NCI-H1694 (cell line): Measurements from ENCODE around the gene MARK3.

Source experiments
- DNase-seq: peaks from one replicate; lab custom pipeline; 2025; lab: John Stamatoyannopoulos, UW

The MARK3 gene

DNA sequence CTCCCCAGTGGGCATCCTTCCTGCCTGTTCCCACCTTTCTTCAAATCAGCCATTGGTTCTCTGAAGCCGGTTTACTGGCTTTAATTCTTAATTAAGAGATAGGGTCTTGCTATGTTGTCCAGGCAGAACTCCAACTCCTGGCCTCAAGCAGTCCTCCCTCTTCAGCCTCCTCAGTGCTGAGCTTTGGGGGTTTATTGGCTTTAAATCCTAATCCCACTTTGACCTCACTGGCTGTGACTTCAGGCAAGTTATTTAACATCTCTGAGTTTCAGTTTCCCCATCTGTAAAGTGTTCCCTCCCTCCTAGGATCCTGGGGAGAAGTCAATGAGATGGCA, 141.7 kb downstream of the MARK3 start:
- no peak for DNase-seq

DNA sequence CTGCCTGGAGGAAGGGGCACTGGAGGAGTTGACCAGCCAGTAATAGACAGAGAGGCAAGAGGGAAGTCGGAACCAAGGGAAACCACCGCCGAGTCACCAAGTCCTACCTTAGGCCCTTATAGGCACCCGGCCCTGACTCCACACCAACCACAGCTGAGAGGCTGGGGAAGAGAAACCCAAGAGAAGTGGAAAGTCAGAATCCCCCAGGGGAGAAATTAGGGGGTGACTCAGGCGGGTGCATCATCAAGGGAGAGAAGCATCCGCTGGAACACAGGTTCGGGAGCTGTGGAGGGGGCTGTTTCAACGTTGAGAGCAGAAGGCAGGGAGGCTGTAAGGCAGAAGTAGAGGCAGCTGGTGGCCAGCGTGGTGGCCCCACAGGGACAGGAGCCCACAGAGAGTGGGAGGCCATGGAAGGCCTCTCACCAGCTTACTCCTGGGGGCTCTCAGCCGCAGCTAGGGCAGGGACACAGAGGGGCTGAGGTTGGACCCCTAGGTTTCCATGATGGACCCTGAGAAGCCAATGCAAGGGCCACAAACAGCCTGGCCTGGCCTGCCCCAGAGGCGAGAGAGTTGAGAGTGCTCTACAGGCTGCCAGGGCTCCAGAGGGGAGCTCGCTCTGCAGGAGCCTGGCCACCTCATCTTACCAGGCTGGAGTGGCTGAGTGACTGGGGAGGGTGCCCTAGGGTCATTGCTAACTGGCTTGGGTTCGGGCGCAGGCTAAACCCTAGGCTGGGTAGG, 142.4 kb downstream of the MARK3 start:
- no peak for DNase-seq

DNA sequence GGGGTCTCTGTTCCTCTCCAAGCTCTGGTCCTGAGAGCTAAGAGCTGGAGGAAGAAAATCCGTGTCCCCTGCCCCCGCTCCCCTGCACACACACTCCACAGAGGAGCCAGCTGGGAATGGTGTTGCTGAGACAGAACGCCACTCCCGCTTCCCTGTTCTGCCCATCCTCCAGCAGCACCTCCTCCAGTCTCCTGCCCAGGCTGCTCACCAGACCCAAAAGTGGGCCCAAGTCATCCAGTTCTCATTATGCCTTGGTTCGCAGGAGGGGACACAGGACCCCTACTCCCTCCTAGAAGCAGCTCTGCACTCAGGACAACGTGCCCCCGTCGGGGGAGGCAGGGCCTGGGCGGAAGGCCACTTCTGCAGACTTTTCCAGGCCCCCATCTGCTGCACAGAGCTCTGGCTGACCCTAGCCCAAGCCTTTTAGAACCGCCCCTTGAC, 143.0 kb downstream of the MARK3 start:
- no peak for DNase-seq

DNA sequence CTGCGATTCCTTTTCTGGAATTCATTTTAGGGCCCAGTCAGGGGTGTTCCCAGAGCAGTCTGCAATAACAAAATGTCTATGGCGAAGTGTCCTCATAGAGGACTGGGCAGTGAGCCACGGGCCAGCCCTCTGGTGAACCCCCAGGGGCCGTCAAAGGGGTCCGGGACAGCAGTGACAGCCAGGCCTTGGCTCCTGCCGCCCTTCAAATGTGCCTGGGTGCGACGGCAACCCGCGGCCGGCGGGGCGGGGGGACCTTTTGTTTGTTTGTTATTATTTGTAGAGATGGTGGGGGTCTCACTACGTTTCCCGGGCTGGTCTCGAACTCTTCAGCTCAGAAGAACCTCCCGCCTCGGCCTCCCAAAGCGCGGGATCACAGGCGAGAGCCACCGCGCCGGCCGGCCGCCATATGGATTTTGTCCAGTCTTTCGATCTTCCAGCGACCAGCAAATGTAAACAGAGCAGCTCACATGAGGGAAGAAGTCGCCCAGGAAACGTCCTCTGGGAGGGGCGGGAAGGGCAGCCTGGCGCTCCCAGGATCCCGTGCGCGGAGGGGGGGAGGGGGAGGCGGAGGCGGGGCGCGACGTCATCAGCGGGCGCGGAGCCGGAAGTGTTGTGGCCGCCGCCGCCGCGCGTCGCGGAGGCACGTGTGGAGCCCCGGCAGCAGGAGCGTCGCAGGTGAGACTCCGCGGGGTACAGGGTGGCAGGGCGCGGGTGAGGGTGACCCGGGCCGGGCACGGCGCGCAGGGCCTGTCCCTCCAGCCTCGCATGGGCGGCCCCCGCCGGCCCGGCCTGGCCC, 143.6 kb downstream of the MARK3 start, which contains the start of gene TRMT61A:
Gene TRMT61A, plus strand, starts transcription at position 610 of the 796 bp plus-strand sequence. CDS start 783 bp downstream, outside the sequence.
- DNase-seq: peak; percentile 92

DNA sequence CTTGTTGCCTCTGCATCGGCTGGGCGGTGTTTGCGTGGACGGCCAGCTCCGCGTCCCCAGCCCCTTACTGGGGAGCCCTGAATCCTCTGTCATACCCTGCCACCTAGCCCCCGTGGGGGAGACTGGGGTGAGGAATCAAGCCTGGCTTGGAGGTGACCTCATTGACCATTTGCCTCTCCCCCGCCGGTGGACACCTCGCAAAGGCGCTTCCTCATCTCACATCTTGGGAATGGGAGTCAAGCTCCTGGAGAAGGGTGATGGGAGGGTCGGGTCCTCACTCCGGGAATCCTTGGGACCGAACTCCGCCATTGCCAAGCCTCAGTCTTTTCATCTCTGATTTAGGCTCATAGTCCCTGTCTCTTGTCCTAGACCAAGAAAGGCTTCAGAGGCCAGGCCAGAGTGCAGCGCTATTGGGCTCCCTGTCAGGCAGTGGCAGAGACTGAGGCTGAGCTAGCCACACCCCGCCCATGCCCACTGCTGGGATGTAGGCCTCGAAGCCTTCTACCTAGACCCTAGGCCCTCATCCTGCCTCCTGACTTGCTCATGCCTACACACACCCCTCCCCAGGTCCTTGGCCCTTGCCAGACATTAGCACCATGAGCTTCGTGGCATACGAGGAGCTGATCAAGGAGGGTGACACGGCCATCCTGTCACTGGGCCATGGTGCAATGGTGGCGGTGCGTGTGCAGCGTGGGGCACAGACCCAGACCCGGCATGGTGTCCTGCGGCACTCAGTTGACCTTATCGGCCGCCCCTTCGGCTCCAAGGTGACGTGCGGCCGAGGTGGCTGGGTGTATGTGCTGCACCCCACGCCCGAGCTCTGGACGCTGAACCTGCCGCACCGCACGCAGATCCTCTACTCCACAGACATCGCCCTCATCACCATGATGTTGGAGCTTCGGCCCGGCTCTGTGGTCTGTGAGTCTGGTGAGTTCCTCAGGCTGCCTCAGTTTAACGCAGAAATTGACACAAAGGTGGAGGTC, 144.5 kb downstream of the MARK3 start:
- no peak for DNase-seq

DNA sequence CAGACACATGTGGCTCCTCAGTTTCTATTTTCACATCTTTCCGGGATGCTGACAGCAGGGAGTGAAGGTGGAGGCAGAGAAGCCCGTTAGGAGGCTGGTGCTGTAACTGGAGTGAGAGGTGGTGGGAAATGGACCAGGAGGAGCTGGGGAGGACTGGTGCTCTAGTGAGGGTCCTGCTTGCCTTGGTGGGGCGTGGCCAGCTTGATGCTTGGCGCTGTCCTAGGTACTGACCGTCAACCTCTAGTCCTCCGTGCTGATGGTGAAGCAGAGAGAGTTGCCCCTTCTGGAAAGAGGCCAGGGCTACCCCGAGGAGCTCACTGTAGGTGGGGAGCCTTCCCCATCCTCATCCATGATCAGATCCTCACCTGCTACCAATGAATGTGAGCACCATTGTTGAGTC, 145.2 kb downstream of the MARK3 start:
- no peak for DNase-seq

DNA sequence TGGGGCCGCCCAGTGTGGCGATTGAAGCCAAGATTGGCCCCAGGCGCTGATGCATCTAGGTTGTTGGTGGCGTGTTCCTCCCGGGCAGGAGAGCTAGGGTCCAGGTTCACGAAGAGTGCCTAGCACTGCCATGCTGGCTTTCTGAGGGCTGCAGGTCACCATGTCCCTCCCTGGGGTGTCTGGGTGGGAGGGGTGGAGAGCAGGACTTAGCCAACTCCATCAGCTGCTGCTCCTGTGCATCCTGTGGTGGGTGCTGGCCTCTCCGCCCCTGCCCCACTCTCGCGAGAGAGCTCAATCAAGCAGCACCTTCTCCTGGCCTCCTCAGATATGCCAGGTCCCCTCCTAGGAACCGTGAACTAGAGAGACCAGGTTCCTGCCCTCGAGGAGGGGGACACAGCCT, 145.6 kb downstream of the MARK3 start:
- DNase-seq: no peak

DNA sequence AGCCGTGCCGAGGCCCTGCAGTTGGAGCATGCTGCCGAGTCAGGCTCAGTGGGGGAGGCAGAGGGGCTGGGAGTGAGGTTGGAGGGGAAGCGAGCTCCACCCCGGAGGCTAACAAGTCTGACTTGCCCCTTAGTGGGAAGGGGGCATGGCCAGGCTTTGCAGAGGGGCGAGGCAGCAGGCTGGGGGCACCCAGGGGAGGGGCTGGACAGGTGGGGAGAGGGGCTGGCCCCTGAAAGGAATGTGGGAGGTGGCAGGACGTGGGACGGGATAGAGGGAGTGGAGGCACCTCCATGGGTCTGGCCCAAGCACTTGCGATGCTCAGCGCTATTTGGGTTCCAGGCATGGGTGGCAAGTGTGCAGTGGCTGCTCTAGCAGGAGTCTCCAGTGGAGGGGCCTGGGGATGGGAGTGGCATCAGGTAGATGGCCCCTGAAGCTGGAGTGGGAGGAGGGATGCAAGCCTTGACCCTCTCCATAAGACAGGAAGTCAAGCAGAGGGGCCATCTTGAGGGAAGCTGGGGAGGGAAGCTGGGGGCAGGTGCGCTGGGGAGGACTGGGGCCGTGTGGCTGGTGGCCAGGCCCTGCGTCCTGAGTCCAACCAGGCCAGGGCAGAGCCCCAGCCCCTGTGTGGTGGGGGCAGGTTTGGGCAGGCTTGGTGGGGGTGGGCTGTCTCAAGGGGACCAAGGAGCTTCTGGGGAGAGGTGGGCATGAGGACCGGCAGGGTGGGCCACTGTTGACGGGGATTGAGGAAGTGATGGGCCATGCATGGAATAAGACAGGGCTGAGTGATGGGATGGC, 146.4 kb downstream of the MARK3 start:
- DNase-seq: no peak

DNA sequence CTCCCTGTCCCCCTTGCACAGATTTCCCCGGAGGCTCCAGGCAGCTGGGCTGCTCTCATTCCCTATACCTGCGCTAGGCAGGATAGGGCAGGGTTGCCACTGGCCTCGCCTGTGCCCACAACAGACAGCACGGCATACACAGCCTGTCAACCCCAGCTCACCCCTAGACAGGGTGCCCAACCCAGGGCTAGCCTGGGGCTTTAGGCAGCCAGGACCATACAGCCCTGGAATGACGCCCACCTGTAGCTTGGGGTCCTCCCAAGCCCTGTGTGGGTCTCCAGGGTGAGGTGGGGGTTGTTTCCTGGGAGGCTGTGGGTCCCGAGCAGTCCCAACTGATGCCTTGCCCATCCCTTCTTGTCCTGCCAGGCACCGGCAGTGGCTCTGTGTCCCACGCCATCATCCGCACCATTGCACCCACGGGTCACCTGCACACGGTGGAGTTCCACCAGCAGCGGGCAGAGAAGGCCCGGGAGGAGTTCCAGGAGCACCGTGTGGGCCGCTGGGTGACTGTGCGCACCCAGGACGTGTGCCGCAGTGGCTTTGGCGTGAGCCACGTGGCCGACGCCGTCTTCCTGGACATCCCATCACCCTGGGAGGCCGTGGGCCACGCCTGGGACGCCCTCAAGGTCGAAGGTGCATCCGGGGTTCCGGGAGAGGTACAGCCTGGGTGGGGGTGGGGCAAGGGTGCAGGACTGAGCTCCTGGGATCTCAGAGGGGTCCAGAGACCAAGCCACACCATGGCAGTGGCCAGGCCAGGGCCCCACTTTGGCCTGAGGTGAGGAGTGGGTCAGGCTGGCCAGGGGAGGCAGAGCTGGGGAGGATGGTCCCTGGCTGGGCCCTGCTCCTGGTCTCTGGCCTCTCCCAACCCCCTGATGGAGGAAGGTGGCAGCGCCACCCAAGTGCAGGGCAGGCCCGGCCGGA, 147.3 kb downstream of the MARK3 start:
- DNase-seq: no peak

DNA sequence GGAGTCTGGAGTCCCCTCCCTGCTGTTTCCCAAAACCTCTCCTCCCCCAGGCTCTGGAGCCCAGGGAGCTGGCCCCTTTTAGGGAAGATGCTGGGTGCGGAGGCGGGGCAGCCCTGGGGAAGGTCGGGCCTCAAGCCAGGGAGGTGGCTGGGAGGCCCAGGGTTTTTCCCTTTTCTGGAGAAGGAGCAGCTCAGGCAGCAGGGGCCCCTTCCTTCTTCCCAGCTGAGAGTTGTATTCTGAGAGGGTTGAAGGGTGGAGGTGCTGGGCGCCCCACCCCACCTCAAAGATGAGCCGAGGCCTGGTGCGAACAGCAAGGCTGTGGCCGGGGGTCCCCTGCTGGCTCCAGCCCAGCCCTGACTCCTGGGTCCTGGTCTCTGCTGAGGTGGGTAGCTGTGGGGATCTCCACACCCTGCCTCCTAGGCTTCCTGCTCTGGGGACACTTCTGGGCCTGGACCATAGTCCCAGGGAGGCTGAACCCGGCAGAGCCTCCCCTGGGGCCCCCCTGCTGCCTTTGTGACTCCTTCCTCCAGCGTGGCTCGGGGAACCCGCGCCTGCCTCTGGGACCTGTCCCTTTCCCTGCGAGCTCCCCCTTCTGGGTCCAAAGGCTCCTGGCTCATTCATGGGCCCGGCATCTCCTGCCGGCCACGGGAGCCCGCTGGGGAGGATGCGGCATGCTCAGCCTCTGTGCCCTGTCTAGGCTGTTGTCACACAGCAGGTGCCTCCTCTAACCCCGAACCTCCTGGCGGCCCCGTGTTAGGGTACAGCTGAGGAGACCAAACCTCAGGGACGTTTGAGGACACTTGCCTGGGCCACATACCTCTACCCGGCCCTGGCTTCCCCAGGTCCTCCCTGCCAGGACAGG, 148.2 kb downstream of the MARK3 start:
- DNase-seq: no peak

DNA sequence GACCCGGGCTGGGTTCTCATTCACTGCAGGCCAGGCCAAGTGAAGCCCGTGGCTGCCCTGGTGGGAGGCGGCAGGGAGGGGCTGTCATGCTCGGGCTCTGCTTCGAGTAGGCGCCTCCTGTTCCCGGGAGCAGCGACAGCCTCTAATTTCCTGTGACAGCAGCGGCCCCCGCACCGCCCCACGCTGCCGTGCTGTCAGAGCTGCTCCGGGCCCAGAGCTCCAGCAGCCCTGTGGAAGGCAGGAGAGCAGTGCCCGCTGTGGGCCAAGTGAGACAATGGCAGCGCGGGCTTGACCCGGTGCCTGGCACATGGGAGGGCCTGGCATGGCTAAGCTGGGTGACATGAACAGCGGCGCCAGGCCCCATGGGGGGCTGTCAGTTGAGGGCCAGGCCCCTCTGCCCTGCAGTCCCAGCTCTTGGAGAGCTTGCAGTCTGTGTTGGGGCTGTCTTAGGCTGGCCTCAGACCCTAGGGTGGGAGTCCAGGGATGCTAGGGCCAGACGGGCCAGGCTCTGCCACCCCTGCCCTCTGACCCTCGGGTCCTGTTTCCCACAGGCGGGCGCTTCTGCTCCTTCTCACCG, 148.9 kb downstream of the MARK3 start:
- DNase-seq: no peak

DNA sequence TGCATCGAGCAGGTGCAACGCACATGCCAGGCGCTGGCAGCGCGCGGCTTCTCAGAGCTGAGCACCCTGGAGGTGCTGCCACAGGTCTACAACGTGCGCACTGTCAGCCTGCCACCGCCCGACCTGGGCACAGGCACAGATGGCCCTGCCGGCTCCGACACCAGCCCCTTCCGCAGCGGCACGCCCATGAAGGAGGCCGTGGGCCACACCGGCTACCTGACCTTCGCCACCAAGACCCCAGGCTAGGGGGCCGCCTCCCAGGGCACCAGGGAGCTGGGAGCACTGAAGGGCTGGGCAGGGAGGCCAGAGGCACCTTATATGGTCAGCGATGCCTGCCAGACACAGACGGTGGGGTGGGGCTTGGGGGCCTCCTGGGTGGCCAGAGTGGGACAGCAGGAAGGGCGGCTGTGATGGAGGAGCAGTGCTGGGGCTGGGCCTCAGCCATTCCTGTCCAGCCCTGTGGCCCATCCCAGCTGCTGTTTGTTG, 149.4 kb downstream of the MARK3 start:
- no peak for DNase-seq

DNA sequence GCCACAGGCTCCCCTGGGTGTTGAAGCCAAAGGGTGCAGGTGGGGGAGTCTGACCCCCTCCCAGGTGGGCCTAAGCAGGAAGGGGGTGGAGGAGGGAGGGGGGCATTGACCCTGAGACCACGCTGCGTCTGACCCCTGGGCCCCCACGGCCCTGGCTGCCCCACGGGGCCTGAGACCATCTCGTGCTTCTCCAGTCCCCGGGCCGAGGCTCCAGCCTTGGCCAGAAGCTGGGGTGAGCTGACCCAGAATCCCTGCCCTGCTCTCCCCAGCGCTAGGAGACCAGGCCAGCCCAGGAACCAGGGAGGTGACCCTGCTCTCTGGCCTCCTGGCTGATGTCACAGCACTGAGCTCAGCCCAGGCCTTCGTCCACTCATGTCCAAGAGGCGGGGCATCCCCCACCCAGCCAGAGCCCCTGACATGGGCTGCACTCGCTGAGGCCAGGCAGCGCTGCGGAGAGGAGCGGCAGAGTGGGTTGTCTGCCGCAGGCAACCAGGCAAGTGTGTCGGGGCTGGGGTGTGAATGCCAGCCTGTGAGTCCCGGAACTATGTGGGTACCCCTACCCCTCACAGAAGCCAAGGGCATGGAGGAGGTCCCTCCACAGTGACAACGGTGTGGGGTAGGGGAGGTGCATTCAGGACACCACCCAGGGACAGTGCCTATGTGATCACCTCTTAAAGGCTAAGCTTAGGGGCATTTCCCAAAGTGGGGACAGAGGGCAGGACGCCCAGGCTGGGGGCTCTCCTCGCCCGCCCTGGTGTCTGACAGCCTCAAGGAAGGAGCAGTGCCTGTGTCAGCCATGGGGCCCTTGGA, 150.1 kb downstream of the MARK3 start:
- no peak for DNase-seq

DNA sequence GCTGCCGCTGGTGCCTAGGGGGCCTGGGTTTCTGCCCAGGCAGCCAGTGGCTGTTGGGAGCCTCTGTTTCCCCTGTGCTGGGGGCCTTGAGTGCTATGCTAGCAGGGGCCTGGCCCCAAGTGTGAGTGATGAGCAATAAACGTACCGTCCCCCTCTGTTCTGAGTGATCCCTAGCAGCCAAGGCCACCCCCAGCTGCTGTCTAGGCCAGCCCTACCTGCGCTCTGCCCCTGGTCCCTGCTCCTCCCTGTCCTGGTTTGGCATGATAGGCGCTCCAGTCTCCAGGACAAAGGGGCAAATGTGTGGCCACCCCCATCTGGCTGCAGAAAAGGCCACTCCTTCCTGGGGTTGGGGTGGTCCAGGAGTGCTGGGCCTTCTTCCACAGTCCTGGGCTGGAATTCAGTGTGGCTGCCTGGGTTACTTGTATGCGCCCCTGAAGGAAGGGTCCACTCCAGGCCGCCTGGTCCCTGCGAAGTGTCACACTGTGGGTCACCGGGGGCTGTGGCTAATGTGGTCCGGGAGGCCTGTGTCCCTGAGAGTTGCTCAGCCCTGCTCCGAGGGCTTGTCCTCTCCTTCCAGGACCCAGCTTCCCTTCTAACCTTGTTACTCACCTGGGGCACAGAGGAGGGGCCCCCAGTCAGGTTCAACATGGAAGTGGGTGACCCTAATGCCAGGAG, 150.8 kb downstream of the MARK3 start:
- no peak for DNase-seq

DNA sequence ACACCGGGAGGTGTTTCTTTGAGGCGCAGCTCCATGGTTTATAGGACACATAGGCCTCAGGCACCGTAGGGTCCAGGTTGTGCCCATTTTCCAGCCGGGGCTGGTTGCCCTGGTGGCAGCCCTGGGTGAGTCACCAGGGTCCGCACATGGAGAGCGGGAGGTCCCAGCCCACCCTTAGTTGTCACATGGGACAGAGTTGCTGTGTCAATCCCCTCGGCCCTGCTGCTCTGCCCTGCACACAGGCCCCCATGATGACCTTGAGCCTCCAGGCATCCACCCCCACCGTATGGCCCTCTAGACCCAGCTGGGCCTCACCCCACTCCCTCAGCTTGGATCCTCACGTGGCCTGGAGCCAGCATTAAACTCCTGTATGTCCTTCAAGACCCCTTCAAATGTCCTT, 151.5 kb downstream of the MARK3 start:
- DNase-seq: no peak

DNA sequence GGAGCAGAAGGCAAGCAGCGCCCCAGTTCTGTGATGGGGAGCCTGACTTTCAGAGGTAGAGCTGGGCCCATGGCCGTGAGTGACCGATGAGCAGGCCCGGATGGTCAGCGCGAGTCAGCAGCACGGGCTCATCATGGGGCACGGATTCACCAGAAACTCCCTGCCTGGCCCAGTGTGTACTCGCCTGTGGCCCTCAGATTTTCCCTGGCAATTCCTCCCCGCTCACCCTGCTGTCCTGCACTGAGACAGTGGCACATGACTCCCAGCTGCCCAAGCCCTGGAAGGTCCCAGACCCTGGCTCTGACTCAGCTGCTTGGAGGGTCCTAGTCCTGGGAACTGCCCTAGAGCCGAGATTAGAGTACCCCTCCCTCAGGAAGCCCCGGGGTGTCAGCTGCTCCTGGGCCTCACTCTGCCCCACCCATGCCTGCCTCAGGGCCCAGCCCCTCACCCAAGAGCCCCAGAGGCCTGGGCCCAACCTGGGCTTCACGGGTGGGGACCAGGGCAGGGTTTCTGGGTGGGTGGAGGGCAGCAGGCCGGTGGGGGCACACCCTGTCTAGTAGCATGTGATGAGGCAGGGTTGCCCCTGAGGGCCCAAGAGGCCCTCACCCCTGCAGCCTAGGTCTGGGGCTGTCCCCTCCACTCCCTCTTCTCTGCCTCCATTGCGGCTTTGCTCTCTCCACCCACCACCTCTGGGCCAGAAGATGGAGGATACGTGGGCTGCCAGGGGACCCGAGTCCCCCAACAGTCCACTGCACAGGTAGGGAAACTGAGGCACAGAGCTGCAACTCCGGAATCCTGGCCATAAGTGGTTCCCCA, 152.2 kb downstream of the MARK3 start:
- DNase-seq: no peak
